T-helper 2 cell treated with Interferon-gamma antibody and Interleukin-4, amounts not matched to agents 100 ng/mL and 5 ng/mL, for 36 hours (primary cell): ENCODE data around the gene EXOSC2. TPM values are rescaled to one million over a fixed set of nuclear protein-coding genes. Genes with fewer than 3 reads are reported as not detected.

ENCODE experiments used
- intact Hi-C: fragments of 100-400 bp; cut with micrococcal nuclease; formaldehyde crosslinking; loops from one replicate; pipeline ENCODE4 v1.15.1; 2023
- total RNA-seq: library from RNA; stranded (reverse); gene quantifications from 2 replicates; pipeline ENCODE4 v1.2.3, GENCODE V29; 2022

Gene EXOSC2
- total RNA-seq, 1 donor from 2014 or later, result 74.1 TPM

GRCh38 chr9:130693101-130693425, 517 bp upstream of the EXOSC2 start:
- intact Hi-C loops, result loop anchor here (1.0 to 10.0 kb wide), 4 partner anchors 11 to 432 kb away; partner anchors contain the start of genes FUBP3 and NUP214

GRCh38 chr9:130694205-130694604, 625 bp downstream of the EXOSC2 start:
- intact Hi-C loops, result loop anchor here (5.0 to 10.0 kb wide), 2 partner anchors 117 to 431 kb away; partner anchors contain the start of genes FUBP3 and NUP214

- intact Hi-C loops, result loop anchor here (10.0 kb wide), 1 partner anchor 429 kb away; the partner anchor contains the start of gene NUP214
Observed at GRCh38 chr9:130696139-130696650, 2.6 kb downstream of the EXOSC2 start.

GRCh38 chr9:130696996-130697395, 3.4 kb downstream of the EXOSC2 start:
- intact Hi-C loops, result loop anchor here (10.0 kb wide), 1 partner anchor 428 kb away; the partner anchor contains the start of gene NUP214

GRCh38 chr9:130698514-130698913, 4.9 kb downstream of the EXOSC2 start:
- intact Hi-C loops, result loop anchor here (10.0 kb wide), 1 partner anchor 426 kb away; the partner anchor contains the start of gene NUP214

- intact Hi-C loops, result loop anchor here (10.0 kb wide), 1 partner anchor 426 kb away; the partner anchor contains the start of gene NUP214
Observed at GRCh38 chr9:130699047-130699446, 5.5 kb downstream of the EXOSC2 start.

- intact Hi-C loops, result loop anchor here (2.0 to 10.0 kb wide), 2 partner anchors 239 to 343 kb away; no protein-coding TSS in a partner anchor
Observed at GRCh38 chr9:130701059-130702022, 7.8 kb downstream of the EXOSC2 start.

GRCh38 chr9:130703501-130703900, 9.9 kb downstream of the EXOSC2 start:
- intact Hi-C loops, result loop anchor here (10.0 kb wide), 1 partner anchor 341 kb away; no protein-coding TSS in a partner anchor

GRCh38 chr9:130707225-130707976, 13.8 kb downstream of the EXOSC2 start:
- intact Hi-C loops, result loop anchor here (1.0 to 10.0 kb wide), 2 partner anchors 156 to 337 kb away; no protein-coding TSS in a partner anchor

- intact Hi-C loops, result loop anchor here (10.0 kb wide), 1 partner anchor 124 kb away; the partner anchor contains the start of gene ABL1
Observed at GRCh38 chr9:130710822-130711352, 17.3 kb downstream of the EXOSC2 start.

- intact Hi-C loops, result loop anchor here (10.0 kb wide), 1 partner anchor 123 kb away; the partner anchor contains the start of gene ABL1
Observed at GRCh38 chr9:130711469-130711868, 17.9 kb downstream of the EXOSC2 start.

- intact Hi-C loops, result loop anchor here (1.0 to 10.0 kb wide), 2 partner anchors 19 to 122 kb away; partner anchors contain the start of genes ABL1 and EXOSC2
Observed at GRCh38 chr9:130712564-130713285, 19.1 kb downstream of the EXOSC2 start.

GRCh38 chr9:130713286-130713960, 19.8 kb downstream of the EXOSC2 start:
- intact Hi-C loops, result loop anchor here (10.0 kb wide), 1 partner anchor 121 kb away; the partner anchor contains the start of gene ABL1

- intact Hi-C loops, result loop anchor here (10.0 kb wide), 1 partner anchor 120 kb away; the partner anchor contains the start of gene ABL1
Observed at GRCh38 chr9:130714586-130715110, 21.1 kb downstream of the EXOSC2 start.

- intact Hi-C loops, result loop anchor here (10.0 kb wide), 1 partner anchor 120 kb away; the partner anchor contains the start of gene ABL1
Observed at GRCh38 chr9:130715270-130715669, 21.7 kb downstream of the EXOSC2 start.

GRCh38 chr9:130718562-130718961, 25.0 kb downstream of the EXOSC2 start:
- intact Hi-C loops, result loop anchor here (10.0 kb wide), 1 partner anchor 116 kb away; the partner anchor contains the start of gene ABL1

GRCh38 chr9:130720762-130721161, 27.2 kb downstream of the EXOSC2 start:
- intact Hi-C loops, result no loop called here

- intact Hi-C loops, result no loop called here
Observed at GRCh38 chr9:130728721-130729120, 35.1 kb downstream of the EXOSC2 start.

- intact Hi-C loops, result no loop called here
Observed at GRCh38 chr9:130729145-130729544, 35.6 kb downstream of the EXOSC2 start.
